HepG2 (cell line): ENCODE results near the gene OR2F1. TPM values are rescaled to one million over a fixed set of nuclear protein-coding genes. Genes with fewer than 3 reads are reported as not detected.

Experiments used
- ATAC-seq: fragments of 200-7000 bp; cut with Tn5 transposase; 3 replicates; pipeline ENCODE4 v1.9.1; 2020; ENCODE audit warnings: mild to moderate bottlenecking, moderate library complexity
- BruUV-seq: library from RNA; stranded (reverse); fragments of 400-500 nt; replicated peaks from 2 replicates; lab custom pipeline; 2021; lab: Mats Ljungman, UMichigan
- CTCF ChIA-PET: fragments of 300-600 bp; formaldehyde crosslinking; extraction: SDS; loops from one replicate; lab custom pipeline; 2021; ENCODE audit warnings: low total read pairs, inconsistent platforms, low intra/inter-chr PET ratio; lab: Yijun Ruan, JAX
- POLR2A ChIA-PET: fragments of 350-600 bp; sonication (Branson Sonifier 250); formaldehyde crosslinking; loops from one replicate; lab custom pipeline; 2020; ENCODE audit warnings: antibody characterized with exemption, inconsistent platforms; lab: Yijun Ruan, JAX
- DNase-seq: peaks from one replicate; pipeline ENCODE4 v3.0.0-alpha.2; 2015; ENCODE audit warnings: low spot score
- FAIRE-seq: peaks from 3 replicates; lab custom pipeline; 2011; peaks lifted over from hg19 to GRCh38; lab: Jason Lieb, UNC
- H2AFZ ChIP-seq: one replicate; pipeline ENCODE4 v1.6.1; 2011; ENCODE audit warnings: low read length, inconsistent platforms
- H3K27ac ChIP-seq: fragments of 300-600 bp; 3 replicates; pipeline ENCODE4 v1.8.0; 2011; ENCODE audit warnings: mixed run types, mild to moderate bottlenecking, mixed read lengths, low read length, inconsistent platforms; ENCODE audit not compliant: insufficient read depth; ENCODE audit errors: extremely low read length
- H3K27me3 ChIP-seq, 2 experiments: fragments of 200-600 bp in 1 of 2; 2 replicates in 1 of 2; 3 replicates in 1 of 2; pipeline versions ENCODE4 v1.6.0 to v1.8.0; 2011; ENCODE audit warnings: low read length in 2 of 2, mild to moderate bottlenecking in 2 of 2, moderate library complexity in 2 of 2, inconsistent platforms in 1 of 2; ENCODE audit not compliant: insufficient read depth in 2 of 2, control insufficient read depth in 1 of 2
- H3K36me3 ChIP-seq, 2 experiments: fragments of 200-600 bp in 1 of 2; replicated peaks in 1 of 2; 2 replicates in 1 of 2; 3 replicates in 1 of 2; pipeline versions ENCODE4 v1.5.1 to v1.8.0; 2011; ENCODE audit warnings: low read length in 2 of 2, inconsistent platforms in 1 of 2; ENCODE audit not compliant: insufficient read depth in 2 of 2, control insufficient read depth in 1 of 2
- H3K4me1 ChIP-seq: 2 replicates; pipeline ENCODE4 v1.5.1; 2012; ENCODE audit warnings: low read length, inconsistent platforms; ENCODE audit not compliant: insufficient read depth
- H3K4me2 ChIP-seq: 2 replicates; pipeline ENCODE4 v1.6.0; 2011; ENCODE audit warnings: low read depth, low read length, inconsistent platforms
- H3K4me3 ChIP-seq, 3 experiments: fragments of 200-600 bp in 1 of 3; sonication (generic), shearing (Covaris generic) in 1 of 3; replicated peaks in 1 of 3; 2 replicates each; pipeline ENCODE4 v1.5.1; 2011 to 2016; ENCODE audit warnings: low read length in 3 of 3, inconsistent platforms in 2 of 3, low read depth in 2 of 3, mild to moderate bottlenecking in 2 of 3, control low read depth in 1 of 3, mixed read lengths in 1 of 3; ENCODE audit not compliant: insufficient read depth in 1 of 3
- H3K79me2 ChIP-seq: one replicate; pipeline ENCODE4 v1.6.1; 2011; ENCODE audit warnings: low read length, inconsistent platforms; ENCODE audit not compliant: insufficient read depth
- H3K9ac ChIP-seq: 2 replicates; pipeline ENCODE4 v1.6.0; 2011; ENCODE audit warnings: mild to moderate bottlenecking, low read depth, low read length, inconsistent platforms; ENCODE audit not compliant: insufficient read depth
- H3K9me3 ChIP-seq: 2 replicates; pipeline ENCODE4 v1.5.1; 2012; ENCODE audit warnings: mild to moderate bottlenecking, low read length
- H4K20me1 ChIP-seq: 2 replicates; pipeline ENCODE4 v1.6.0; 2011; ENCODE audit warnings: inconsistent platforms, mild to moderate bottlenecking, low read length, moderate library complexity; ENCODE audit not compliant: insufficient read depth
- ATM ChIP-seq: fragments of 450-650 bp; IDR thresholded peaks from 2 replicates; pipeline ENCODE4 v1.7.1; 2017; ENCODE audit warnings: mild to moderate bottlenecking, borderline replicate concordance
- CEBPB ChIP-seq: IDR thresholded peaks from 2 replicates; pipeline ENCODE4 v1.6.1; 2011; ENCODE audit warnings: low read depth, low read length, improper control_type of control experiment, borderline replicate concordance
- ETV5 ChIP-seq: IDR thresholded peaks from 2 replicates; pipeline ENCODE4 v1.6.1; 2018; ENCODE audit warnings: missing biosample characterization, missing genetic modification reagents, inconsistent platforms, borderline replicate concordance
- MNT ChIP-seq: fragments of 450-650 bp; IDR thresholded peaks from 2 replicates; pipeline ENCODE4 v1.6.1; 2016
- RFX1 ChIP-seq: fragments of 450-650 bp; IDR thresholded peaks from 2 replicates; pipeline ENCODE4 v1.6.1; 2017
- RFX3 ChIP-seq: IDR thresholded peaks from 2 replicates; pipeline ENCODE4 v1.6.1; 2016; ENCODE audit warnings: missing biosample characterization, missing genetic modification reagents
- SCMH1 ChIP-seq: sonication (generic); formaldehyde crosslinking; IDR thresholded peaks from 2 replicates; pipeline ENCODE4 v1.9.0; 2021; ENCODE audit warnings: missing genetic modification reagents, mild to moderate bottlenecking, borderline replicate concordance
- TBX2 ChIP-seq: sonication (generic); formaldehyde crosslinking; IDR thresholded peaks from 2 replicates; pipeline ENCODE4 v1.5.0; 2020; ENCODE audit warnings: missing genetic modification reagents, mild to moderate bottlenecking, borderline replicate concordance
- ZNF17 ChIP-seq: sonication (generic); formaldehyde crosslinking; IDR thresholded peaks from 2 replicates; pipeline ENCODE4 v1.5.0; 2020; ENCODE audit warnings: mild to moderate bottlenecking, missing genetic modification reagents
- ZNF225 ChIP-seq: sonication (generic); formaldehyde crosslinking; IDR thresholded peaks from 2 replicates; pipeline ENCODE4 v1.4.0; 2020; ENCODE audit warnings: mild to moderate bottlenecking, missing genetic modification reagents
- ZNF7 ChIP-seq: IDR thresholded peaks from 2 replicates; pipeline ENCODE4 v1.6.1; 2016; ENCODE audit warnings: missing biosample characterization, missing genetic modification reagents
- ZNF773 ChIP-seq: sonication (generic); formaldehyde crosslinking; IDR thresholded peaks from 2 replicates; pipeline ENCODE4 v1.4.0; 2020; ENCODE audit warnings: missing genetic modification reagents, borderline replicate concordance
- WGBS: methylation state at CpG from one replicate; pipeline ENCODE4 v1.1.6; 2017; ENCODE audit warnings: low lambda C conversion rate; 5-methylcytosine and 5-hydroxymethylcytosine counted together
- in situ Hi-C: cut with HindIII; loops from 2 replicates; pipeline ENCODE4 v1.10.0; 2017; ENCODE audit warnings: low pct_unique_long_range_greater_than_20kb; ENCODE audit not compliant: extremely low pct_ligation_motif_present
- intact Hi-C: fragments of 100-400 bp; cut with micrococcal nuclease; formaldehyde crosslinking; loops from one replicate; pipeline ENCODE4 v1.10.0; 2022; ENCODE audit not compliant: unreplicated experiment
- polyA plus RNA-seq, 8 experiments: library from polyadenylated mRNA; depleted of rRNA in 3 of 8; stranded (reverse) in 7 of 8; unstranded in 1 of 8; fragments of >200 nt; fragmentation: Illumina TruSeq in 4 of 8; extraction: Trizol in 4 of 8; gene quantifications; 2 replicates each; pipeline versions ENCODE4 v1.2.1 to v1.2.3, GENCODE V29; 2011 to 2016; ENCODE audit warnings: low read depth in 4 of 8, missing spikeins in 1 of 8, mixed read lengths in 1 of 8; ENCODE audit not compliant: insufficient read depth in 1 of 8
- total RNA-seq, 5 experiments: library from RNA; depleted of rRNA; stranded (reverse); fragments of >200 nt; fragmentation: Illumina TruSeq; extraction: Trizol; gene quantifications; 2 replicates each; pipeline ENCODE4 v1.2.3, GENCODE V29; 2016; ENCODE audit warnings: low read depth in 1 of 5
- TF ChIP-seq, protein P1 (sequence below): sonication (generic); formaldehyde crosslinking; IDR thresholded peaks from 2 replicates; pipeline ENCODE4 v1.9.0; 2022; ENCODE audit warnings: missing genetic modification reagents, mild to moderate bottlenecking, borderline replicate concordance
- TF ChIP-seq, protein P2 (sequence below): sonication (generic); formaldehyde crosslinking; conservative IDR thresholded peaks from 2 replicates; pipeline ENCODE4 v1.4.0; 2020; ENCODE audit warnings: missing genetic modification reagents
- TF ChIP-seq, protein P3 (sequence below): sonication (generic); formaldehyde crosslinking; IDR thresholded peaks from 2 replicates; pipeline ENCODE4 v1.5.1; 2020; ENCODE audit warnings: missing genetic modification reagents, mild to moderate bottlenecking, borderline replicate concordance
- TF ChIP-seq, protein P4 (sequence below): sonication (generic); formaldehyde crosslinking; IDR thresholded peaks from 2 replicates; pipeline ENCODE4 v1.4.0; 2020; ENCODE audit warnings: mild to moderate bottlenecking, missing genetic modification reagents

OR2F1 gene
- total and polyA plus RNA-seq, 2 of the 13 experiments (the other 11 are each of a cell fraction or from before 2014, with no cell fraction given) = 0.36 to 1.5 TPM

DNA sequence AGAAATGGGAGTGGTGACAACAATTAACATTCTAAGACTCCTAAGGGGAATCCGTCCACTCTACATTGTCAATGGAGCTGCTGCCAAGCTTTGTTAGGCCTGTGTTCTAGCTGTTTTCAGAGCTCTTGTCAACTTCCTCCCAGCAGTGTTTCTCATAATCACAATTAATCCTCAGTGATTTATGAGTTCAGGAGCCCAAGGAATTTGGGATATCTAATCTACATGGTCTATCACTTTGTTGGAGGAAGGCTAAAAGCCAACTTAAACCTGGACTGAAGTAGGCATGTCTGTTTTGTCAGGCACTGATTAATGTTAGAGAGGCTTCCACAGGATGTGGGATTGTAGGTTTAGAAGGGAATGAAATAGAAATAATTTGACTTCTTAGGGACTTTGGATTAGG is 29.8 kb upstream of the OR2F1 start:
- Histone ChIP-seq H3K27me3 (no peaks in the 10 kb centered on the region), H3K36me3 (no peaks in the 10 kb centered on the region), H3K4me3 (no peak overlapping the region), H2AFZ (no peak overlapping the region), H3K9ac (no peak overlapping the region), H3K9me3 (no peaks in the 10 kb centered on the region), H3K4me2 (no peak overlapping the region), H3K27ac (no peak overlapping the region), H3K4me1 (no peaks in the 10 kb centered on the region), H4K20me1 (no peaks in the 10 kb centered on the region), H3K79me2 (no peaks in the 10 kb centered on the region)
- FAIRE-seq (no peak), ATAC-seq (no peak), DNase-seq (no peak)
- 100% methylated on average over 1 of the region's 1 CpG for WGBS
- POLR2A ChIA-PET = no interaction called here
- no TSS peak for BruUV-seq
- CTCF ChIA-PET = no interaction called here
- in situ Hi-C loops (loop anchor here (25.0 kb wide), 1 partner anchor 538 kb away; the partner anchor contains the start of gene ZYX), intact Hi-C loops (no loop called here)
- TF ChIP-seq SCMH1 (CRISPR knock-in tag) (no peak), CEBPB (no peak), ZNF17 (CRISPR knock-in tag) (no peak), TBX2 (no peak), ATM (no peak), MNT (no peak), ETV5 (CRISPR knock-in tag) (no peak), RFX1 (no peak), RFX3 (no peak), ZNF7 (no peak), ZNF773 (CRISPR knock-in tag) (no peak), ZNF225 (CRISPR knock-in tag) (no peak)
- TF ChIP-seq, protein P1, sequence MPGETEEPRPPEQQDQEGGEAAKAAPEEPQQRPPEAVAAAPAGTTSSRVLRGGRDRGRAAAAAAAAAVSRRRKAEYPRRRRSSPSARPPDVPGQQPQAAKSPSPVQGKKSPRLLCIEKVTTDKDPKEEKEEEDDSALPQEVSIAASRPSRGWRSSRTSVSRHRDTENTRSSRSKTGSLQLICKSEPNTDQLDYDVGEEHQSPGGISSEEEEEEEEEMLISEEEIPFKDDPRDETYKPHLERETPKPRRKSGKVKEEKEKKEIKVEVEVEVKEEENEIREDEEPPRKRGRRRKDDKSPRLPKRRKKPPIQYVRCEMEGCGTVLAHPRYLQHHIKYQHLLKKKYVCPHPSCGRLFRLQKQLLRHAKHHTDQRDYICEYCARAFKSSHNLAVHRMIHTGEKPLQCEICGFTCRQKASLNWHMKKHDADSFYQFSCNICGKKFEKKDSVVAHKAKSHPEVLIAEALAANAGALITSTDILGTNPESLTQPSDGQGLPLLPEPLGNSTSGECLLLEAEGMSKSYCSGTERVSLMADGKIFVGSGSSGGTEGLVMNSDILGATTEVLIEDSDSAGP (CRISPR knock-in tag) = no peak
- TF ChIP-seq, protein P2, sequence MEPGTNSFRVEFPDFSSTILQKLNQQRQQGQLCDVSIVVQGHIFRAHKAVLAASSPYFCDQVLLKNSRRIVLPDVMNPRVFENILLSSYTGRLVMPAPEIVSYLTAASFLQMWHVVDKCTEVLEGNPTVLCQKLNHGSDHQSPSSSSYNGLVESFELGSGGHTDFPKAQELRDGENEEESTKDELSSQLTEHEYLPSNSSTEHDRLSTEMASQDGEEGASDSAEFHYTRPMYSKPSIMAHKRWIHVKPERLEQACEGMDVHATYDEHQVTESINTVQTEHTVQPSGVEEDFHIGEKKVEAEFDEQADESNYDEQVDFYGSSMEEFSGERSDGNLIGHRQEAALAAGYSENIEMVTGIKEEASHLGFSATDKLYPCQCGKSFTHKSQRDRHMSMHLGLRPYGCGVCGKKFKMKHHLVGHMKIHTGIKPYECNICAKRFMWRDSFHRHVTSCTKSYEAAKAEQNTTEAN = no peak
- TF ChIP-seq, protein P3, sequence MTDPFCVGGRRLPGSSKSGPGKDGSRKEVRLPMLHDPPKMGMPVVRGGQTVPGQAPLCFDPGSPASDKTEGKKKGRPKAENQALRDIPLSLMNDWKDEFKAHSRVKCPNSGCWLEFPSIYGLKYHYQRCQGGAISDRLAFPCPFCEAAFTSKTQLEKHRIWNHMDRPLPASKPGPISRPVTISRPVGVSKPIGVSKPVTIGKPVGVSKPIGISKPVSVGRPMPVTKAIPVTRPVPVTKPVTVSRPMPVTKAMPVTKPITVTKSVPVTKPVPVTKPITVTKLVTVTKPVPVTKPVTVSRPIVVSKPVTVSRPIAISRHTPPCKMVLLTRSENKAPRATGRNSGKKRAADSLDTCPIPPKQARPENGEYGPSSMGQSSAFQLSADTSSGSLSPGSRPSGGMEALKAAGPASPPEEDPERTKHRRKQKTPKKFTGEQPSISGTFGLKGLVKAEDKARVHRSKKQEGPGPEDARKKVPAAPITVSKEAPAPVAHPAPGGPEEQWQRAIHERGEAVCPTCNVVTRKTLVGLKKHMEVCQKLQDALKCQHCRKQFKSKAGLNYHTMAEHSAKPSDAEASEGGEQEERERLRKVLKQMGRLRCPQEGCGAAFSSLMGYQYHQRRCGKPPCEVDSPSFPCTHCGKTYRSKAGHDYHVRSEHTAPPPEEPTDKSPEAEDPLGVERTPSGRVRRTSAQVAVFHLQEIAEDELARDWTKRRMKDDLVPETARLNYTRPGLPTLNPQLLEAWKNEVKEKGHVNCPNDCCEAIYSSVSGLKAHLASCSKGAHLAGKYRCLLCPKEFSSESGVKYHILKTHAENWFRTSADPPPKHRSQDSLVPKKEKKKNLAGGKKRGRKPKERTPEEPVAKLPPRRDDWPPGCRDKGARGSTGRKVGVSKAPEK (CRISPR knock-in tag) = no peak
- TF ChIP-seq, protein P4, sequence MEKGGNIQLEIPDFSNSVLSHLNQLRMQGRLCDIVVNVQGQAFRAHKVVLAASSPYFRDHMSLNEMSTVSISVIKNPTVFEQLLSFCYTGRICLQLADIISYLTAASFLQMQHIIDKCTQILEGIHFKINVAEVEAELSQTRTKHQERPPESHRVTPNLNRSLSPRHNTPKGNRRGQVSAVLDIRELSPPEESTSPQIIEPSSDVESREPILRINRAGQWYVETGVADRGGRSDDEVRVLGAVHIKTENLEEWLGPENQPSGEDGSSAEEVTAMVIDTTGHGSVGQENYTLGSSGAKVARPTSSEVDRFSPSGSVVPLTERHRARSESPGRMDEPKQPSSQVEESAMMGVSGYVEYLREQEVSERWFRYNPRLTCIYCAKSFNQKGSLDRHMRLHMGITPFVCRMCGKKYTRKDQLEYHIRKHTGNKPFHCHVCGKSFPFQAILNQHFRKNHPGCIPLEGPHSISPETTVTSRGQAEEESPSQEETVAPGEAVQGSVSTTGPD = no peak
